ENCODE data around the gene IL16.

Gene IL16

DNA sequence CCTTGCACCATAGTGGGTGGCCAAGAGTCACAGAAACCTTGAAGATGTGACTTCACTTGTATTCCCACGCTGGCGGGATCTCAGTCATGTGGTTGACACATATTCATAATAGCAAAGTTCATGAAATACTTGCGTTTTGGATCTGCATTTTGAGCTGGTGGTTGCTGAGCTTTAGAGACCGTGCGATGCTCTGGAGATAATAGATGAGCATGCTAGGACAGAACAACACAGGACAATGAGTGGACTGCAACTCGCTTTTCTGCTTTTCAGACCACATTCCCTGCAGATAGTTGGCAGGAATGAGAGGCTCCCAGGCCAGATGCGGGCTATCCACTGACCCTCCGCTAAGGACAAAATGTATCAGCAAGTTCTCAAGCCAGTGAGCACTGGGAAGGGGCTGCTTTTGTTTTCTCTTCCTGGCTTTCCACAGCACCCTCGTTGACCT is 141.1 kb downstream of the IL16 start:
- no peaks in the 10 kb centered on the region for H3K36me3 ChIP-seq
- no peak overlapping the region for H3K27ac ChIP-seq
- no peaks in the 10 kb centered on the region for H3K27me3 ChIP-seq (ENCODE audit: insufficient read depth, low read depth, severe bottlenecking)
- H3K4me3 ChIP-seq (ENCODE audit: low read depth, low read length), result no peak overlapping the region
- DNase-seq, result no peak
- H3K9me3 ChIP-seq (ENCODE audit: severe bottlenecking), result no peaks in the 10 kb centered on the region
- TF ChIP-seq, protein P1, sequence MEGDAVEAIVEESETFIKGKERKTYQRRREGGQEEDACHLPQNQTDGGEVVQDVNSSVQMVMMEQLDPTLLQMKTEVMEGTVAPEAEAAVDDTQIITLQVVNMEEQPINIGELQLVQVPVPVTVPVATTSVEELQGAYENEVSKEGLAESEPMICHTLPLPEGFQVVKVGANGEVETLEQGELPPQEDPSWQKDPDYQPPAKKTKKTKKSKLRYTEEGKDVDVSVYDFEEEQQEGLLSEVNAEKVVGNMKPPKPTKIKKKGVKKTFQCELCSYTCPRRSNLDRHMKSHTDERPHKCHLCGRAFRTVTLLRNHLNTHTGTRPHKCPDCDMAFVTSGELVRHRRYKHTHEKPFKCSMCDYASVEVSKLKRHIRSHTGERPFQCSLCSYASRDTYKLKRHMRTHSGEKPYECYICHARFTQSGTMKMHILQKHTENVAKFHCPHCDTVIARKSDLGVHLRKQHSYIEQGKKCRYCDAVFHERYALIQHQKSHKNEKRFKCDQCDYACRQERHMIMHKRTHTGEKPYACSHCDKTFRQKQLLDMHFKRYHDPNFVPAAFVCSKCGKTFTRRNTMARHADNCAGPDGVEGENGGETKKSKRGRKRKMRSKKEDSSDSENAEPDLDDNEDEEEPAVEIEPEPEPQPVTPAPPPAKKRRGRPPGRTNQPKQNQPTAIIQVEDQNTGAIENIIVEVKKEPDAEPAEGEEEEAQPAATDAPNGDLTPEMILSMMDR (IDR thresholded peaks at IDR 0.05; ENCODE audit: low read depth, low read length), result no peak

DNA sequence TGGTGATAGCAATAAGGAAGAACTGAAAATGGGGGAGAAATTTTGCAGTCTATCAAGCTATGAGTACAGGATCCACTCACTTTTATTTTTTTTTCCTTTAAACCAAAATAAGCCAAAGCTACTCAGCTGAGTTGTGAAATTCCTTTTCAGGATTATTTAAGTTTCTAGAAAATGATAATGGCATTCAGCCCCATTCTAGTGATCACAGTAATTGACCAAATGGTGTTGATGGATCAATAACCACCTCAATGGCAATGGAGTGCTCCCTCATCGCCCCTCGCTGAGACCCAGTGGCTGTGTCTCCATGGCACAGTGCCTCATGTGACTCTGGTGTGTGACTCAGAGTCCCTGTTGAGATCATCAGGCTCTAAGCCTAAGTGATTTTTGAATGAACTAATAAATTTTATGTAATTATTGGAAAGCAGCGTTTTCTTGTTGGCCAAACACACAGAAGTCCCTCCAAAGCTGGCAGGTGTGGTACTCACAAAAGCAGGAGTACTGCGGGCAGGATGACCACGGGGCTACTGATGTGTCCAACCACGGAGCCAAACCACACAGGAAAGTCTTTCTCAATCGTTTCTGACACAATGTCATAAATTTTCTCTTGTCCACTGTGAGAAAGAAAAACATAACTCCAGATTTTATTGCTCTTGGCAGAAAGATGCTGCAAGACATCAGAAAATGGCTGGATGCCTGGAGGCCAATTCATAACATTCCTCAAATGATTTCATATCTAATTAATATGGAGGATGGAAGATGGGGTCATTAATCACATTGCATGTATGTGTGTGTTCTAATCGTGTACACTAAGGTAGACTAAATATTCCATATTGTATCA is 141.7 kb downstream of the IL16 start:
- TF ChIP-seq, protein P1 (IDR thresholded peaks at IDR 0.05; ENCODE audit: low read depth, low read length), result no peak
- Histone ChIP-seq H3K9me3 (ENCODE audit: severe bottlenecking) (no peaks in the 10 kb centered on the region), H3K36me3 (no peaks in the 10 kb centered on the region), H3K27ac (no peak overlapping the region), H3K27me3 (ENCODE audit: insufficient read depth, low read depth, severe bottlenecking) (no peaks in the 10 kb centered on the region), H3K4me3 (ENCODE audit: low read depth, low read length) (no peak overlapping the region)
- DNase-seq, result no peak

DNA sequence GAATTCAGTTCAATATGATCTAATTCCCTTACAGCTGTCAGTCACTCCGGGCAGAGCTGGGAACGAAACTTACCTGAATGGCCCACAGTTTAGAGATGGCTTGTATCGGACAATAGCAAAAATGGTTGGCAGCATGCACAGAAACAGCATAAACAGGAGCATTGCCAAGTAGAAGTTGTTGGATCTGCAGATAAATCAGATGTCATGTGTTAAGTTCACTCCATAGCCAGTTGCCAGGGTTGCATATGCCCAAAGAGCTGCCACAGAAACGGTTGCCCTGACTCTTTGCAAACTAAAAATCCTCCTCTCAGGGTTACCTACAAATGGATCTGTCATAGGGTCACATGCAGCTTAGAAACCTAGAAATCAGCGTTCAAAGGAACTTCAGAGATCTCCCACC is 142.6 kb downstream of the IL16 start:
- no peak for DNase-seq
- Histone ChIP-seq H3K36me3 (no peaks in the 10 kb centered on the region), H3K9me3 (ENCODE audit: severe bottlenecking) (no peaks in the 10 kb centered on the region), H3K4me3 (ENCODE audit: low read depth, low read length) (no peak overlapping the region), H3K27me3 (ENCODE audit: insufficient read depth, low read depth, severe bottlenecking) (no peaks in the 10 kb centered on the region), H3K27ac (no peak overlapping the region)
- TF ChIP-seq, protein P1 (IDR thresholded peaks at IDR 0.05; ENCODE audit: low read depth, low read length), result no peak

DNA sequence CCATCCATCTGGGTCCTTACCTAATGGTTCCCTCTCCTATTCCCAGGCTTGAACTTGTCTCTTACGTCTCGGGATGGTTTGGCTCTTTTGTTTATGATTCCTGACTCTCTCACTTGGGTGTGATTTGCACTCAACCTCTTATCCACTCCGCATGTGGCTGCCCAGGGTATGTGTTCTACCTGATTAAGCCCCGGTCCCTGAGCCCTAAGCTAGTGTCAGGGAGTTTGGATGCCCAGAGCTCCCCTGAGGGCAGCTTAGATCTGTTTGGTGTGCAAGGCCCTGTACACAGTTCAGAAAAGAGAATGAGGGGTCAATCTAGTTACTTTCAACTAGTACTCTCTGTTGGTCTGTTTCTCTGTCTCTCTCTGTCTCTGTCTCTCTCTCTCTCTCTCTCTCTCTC is 143.2 kb downstream of the IL16 start:
- Histone ChIP-seq H3K9me3 (ENCODE audit: severe bottlenecking) (no peaks in the 10 kb centered on the region), H3K36me3 (no peaks in the 10 kb centered on the region), H3K27me3 (ENCODE audit: insufficient read depth, low read depth, severe bottlenecking) (no peaks in the 10 kb centered on the region), H3K27ac (no peak overlapping the region), H3K4me3 (ENCODE audit: low read depth, low read length) (no peak overlapping the region)
- no peak for DNase-seq
- TF ChIP-seq, protein P1 (IDR thresholded peaks at IDR 0.05; ENCODE audit: low read depth, low read length), result no peak

DNA sequence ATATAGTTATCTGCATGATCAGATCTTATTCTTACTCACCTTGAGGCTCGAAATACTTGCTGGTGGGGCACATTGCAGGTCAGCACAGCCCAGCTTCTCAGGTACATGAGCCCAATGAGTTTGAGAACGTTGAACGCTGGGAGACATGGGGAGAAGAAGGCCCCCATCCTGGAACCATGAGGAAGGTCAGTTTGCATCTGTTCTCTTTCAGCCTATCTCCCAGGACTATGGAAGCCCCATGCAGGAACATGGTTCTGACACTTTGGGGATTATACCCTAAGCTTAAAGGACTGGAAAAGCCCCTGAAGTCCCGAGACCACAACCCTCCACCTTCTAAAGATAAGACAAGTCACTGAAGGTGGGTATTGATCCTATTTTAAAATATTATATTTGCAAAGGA is 144.7 kb downstream of the IL16 start:
- H3K4me3 ChIP-seq (ENCODE audit: low read depth, low read length), result no peak overlapping the region
- H3K9me3 ChIP-seq (ENCODE audit: severe bottlenecking), result no peaks in the 10 kb centered on the region
- no peaks in the 10 kb centered on the region for H3K36me3 ChIP-seq
- H3K27me3 ChIP-seq (ENCODE audit: insufficient read depth, low read depth, severe bottlenecking), result no peaks in the 10 kb centered on the region
- H3K27ac ChIP-seq, result no peak overlapping the region
- TF ChIP-seq, protein P1 (IDR thresholded peaks at IDR 0.05; ENCODE audit: low read depth, low read length), result no peak
- no peak for DNase-seq

DNA sequence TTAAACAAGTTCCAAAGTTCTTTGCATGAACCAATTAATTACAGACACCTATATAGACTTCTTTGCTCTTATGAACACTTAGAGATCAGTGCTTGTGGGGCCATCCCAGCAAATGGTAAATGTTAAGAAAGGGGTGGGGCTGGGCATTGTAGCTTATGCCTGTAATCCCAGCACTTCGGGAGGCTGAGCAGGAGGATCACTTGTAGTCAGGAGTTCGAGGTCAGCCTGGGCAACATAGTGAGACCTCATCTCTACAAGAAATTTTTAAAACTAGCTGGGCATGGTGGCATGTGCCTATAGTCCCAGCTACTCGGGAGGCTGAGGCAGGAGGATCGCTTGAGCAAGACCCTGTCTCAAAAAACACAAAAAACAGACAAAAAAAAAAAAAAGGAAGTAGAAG is 146.7 kb downstream of the IL16 start:
- H3K4me3 ChIP-seq (ENCODE audit: low read depth, low read length), result no peak overlapping the region
- H3K9me3 ChIP-seq (ENCODE audit: severe bottlenecking), result no peaks in the 10 kb centered on the region
- TF ChIP-seq, protein P1 (IDR thresholded peaks at IDR 0.05; ENCODE audit: low read depth, low read length), result no peak
- no peaks in the 10 kb centered on the region for H3K36me3 ChIP-seq
- no peaks in the 10 kb centered on the region for H3K27me3 ChIP-seq (ENCODE audit: insufficient read depth, low read depth, severe bottlenecking)
- DNase-seq, result no peak
- H3K27ac ChIP-seq, result no peak overlapping the region

All from WERI-Rb-1 (cell line).